Stimulated activated CD8-positive, alpha-beta memory T cell treated with anti-CD3 and anti-CD28 coated beads, Interleukin-7, amount 100 ng/mL, for 1 hour (primary cell): ENCODE results near the gene NEAT1.

Experiments
- DNase-seq, 2 donors: peaks; one replicate each; pipeline ENCODE4 v3.0.0-alpha.2; 2020; ENCODE audit warnings: low read depth in 2 of 2

Gene NEAT1

GRCh38 chr11:65389294-65389980 is 33.2 kb upstream of the NEAT1 start:
- DNase-seq = no peak

GRCh38 chr11:65390099-65390941 is 32.3 kb upstream of the NEAT1 start:
- no peak for DNase-seq

GRCh38 chr11:65390996-65391395 is 31.6 kb upstream of the NEAT1 start:
- DNase-seq = no peak

GRCh38 chr11:65392186-65392829 is 30.3 kb upstream of the NEAT1 start:
- no peak for DNase-seq

GRCh38 chr11:65392899-65393298 is 29.7 kb upstream of the NEAT1 start:
- no peak for DNase-seq

GRCh38 chr11:65393513-65394079 is 29.0 kb upstream of the NEAT1 start:
- DNase-seq = no peak

GRCh38 chr11:65394125-65394536 is 28.5 kb upstream of the NEAT1 start:
- no peak for DNase-seq

- DNase-seq = no peak
Measured at GRCh38 chr11:65395961-65396530, 26.6 kb upstream of the NEAT1 start.

- DNase-seq = no peak
Measured at GRCh38 chr11:65396769-65397745, 25.5 kb upstream of the NEAT1 start.

- no peak for DNase-seq
Measured at GRCh38 chr11:65398362-65398910, 24.2 kb upstream of the NEAT1 start.

GRCh38 chr11:65399249-65399648 is 23.3 kb upstream of the NEAT1 start:
- DNase-seq = no peak

GRCh38 chr11:65399845-65400244 is 22.8 kb upstream of the NEAT1 start:
- DNase-seq = no peak

GRCh38 chr11:65400307-65401072 is 22.1 kb upstream of the NEAT1 start:
- no peak for DNase-seq

- DNase-seq = no peak
Measured at GRCh38 chr11:65401073-65401802, 21.4 kb upstream of the NEAT1 start.

GRCh38 chr11:65401803-65402248 is 20.8 kb upstream of the NEAT1 start:
- no peak for DNase-seq

GRCh38 chr11:65402790-65403189 is 19.8 kb upstream of the NEAT1 start:
- DNase-seq = no peak

- no peak for DNase-seq
Measured at GRCh38 chr11:65403607-65404121, 18.9 kb upstream of the NEAT1 start.

GRCh38 chr11:65404210-65404609 is 18.4 kb upstream of the NEAT1 start:
- DNase-seq = no peak
